GM18502 (cell line): ENCODE results near the gene CNIH1.

Experiments
- ATAC-seq: cut with Tn5 transposase; IDR thresholded peaks from one replicate; pipeline ENCODE4 v1.9.1; 2021; ENCODE audit warnings: mild to moderate bottlenecking; ENCODE audit not compliant: unreplicated experiment, poor library complexity

Gene CNIH1

DNA sequence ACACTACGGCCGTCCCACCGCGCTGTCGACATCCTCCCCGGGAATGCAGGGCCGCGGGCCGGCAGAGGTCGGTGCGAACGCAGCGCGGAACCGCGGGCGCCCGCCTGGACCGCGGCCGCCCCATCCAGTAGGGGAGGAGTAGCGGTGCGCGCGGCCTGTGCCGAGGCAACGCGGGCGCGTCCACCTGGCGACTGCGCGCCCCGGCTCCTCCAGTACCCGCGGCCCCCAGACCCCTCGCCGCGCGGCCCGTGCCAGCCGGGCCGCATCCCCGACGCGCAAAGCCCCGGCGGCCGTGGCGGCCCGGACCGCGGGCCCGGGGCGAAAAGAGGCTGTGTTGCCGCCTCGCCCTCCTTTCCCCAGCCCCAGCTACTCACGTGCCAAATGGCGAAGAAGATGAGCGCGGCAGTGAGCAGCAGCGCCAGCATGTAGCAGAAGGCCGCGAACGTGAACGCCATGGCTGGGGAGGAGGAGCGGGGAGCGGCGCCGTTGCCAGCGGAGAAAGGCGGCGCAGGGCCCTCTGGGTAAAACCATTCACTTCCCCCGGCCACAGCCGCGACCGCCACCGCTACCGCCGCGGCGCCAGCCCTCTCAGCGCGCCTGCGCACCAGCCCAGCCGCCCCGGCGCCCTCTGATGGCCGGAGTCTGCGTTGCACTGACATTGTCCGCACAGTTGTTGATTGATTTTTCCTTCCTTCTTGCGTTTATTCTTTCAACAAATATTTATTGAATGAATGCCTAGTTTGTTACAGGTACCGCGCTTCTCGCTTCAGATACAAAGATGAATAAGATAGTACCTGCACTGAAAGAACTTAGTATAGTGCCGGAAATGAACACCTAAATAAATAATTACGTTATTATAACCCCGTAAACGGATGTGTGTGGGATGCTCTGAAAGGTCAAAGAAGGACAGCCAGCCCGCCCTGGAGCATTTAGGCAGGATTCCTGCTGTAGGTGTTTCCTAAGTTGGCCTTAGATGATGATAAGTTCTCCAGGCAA is at the start of gene CNIH1:
TSS of gene CNIH1 (minus strand) at position 502 of the 996 bp plus-strand sequence. CDS start at position 455, 47 bp downstream.
- peak; percentile 97 for ATAC-seq

DNA sequence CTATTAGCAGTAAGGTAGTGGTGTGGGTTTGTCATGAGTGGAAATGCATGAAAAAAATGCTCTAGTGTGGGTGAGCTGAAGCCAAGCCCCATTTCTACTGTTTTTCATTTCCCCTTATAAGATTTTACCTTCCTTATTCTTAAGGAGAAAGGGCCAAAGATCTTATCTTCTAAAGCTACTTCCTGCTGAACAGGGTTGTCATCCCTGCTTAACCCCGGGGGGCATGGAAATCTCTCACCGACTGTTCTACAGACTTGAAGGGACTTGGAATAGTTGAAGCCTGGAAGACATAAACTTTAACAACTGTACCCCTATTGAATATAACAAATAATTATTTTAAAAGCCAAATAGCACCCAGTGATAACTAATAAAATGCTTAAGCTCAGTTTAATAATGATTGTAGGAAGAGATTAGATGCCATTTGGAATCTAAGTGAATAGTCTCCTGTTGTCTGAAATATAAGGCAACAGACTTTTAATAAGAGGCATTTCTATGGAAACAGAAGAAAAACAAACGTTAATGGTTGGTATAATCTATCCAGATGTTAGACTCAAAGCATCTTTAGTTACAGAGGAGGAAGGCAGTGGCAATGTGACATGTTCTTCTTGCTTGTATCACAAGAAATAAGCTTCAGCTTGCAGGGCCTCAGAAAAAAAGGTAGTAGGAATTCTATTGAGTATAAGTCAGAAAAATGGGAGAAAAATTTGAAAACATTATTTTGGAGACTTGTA is 49.4 kb upstream of the CNIH1 start:
- no peak for ATAC-seq

DNA sequence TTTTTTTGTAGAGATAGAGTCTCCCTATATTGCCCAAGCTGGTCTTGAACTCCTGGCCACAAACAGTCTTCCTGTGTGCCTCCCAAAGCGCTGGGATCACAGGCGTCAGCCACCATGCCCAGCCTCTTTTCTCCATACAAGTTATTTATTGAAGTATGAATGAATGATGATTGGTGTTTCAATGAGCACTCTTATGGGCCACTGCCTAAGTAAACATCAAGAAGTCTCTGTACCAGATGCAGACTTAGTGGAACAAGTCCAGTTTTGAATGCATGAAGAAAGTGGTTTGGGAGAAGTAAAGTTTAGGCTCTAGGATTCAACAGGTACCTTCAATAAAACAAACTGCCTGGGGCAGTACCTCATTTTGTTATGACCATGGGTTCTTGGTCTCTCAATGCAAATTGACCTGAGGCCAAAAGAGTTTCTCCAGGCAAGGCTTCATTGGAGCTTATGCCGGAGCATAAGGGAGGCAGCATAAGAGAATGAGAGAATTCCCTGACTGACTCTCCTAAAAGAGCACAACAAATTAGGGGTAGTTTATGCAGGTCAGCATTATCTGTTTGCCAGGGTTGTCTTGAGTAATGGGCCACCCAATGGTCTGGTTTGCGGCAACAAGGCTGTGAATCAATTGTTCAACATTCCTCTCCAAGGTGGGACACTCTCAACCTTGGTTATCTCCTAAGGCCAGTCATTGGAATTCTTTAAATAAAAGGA is 48.7 kb upstream of the CNIH1 start:
- ATAC-seq = no peak

DNA sequence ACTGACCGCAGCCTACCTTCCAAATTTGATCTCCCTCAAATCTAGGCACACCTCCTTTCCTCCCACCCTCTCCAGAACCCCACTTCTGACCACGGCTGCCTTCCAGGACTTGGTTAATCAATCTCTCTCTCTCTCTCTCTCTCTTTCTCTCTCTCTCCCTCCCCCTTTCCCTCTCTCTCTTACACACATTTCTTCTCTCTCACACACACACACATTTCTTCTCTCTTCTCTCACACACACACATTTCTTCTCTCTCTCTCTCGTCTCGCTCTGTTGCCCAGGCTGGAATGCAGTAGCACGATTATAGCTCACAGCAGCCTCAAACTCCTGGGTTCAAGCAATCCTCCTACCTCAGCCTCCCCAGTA is 48.1 kb upstream of the CNIH1 start:
- ATAC-seq = no peak

DNA sequence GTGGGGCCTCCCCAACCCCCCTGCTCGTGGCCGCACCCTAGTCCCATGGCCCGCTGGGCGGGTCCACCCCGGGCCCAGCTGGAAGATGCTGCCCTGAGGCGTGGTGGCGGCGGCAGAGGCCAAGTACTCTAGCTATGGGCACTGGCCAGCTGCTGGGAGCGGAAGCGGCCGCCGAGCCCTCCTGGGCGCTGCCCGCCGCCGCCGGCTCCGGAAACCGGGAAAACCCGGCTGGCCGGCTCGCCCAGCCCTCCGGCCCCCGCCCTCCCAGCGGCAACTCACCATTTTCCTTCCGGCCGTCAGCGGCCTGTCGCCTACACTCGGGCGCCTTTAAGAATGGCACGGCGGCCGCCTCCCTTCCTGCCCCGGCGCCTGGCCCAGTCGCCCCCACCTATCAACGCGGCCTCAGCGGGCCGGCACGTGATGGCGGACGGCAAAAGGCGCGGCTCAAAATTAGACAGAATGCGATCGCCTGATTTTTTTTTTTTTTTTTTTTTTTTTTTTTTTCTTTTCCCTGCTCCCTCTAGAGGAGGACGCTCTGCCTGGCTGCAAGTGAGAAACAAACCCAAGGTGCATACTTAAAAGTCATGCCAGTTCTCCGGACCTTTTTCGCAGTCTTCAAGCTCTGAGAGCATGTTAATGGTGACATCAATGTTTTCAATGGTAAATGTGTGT is 47.6 kb upstream of the CNIH1 start, which contains the start of gene GMFB:
TSS of gene GMFB (minus strand) at position 335 of the 672 bp plus-strand sequence. CDS start at position 282, 53 bp downstream.
- ATAC-seq = peak; percentile 92

DNA sequence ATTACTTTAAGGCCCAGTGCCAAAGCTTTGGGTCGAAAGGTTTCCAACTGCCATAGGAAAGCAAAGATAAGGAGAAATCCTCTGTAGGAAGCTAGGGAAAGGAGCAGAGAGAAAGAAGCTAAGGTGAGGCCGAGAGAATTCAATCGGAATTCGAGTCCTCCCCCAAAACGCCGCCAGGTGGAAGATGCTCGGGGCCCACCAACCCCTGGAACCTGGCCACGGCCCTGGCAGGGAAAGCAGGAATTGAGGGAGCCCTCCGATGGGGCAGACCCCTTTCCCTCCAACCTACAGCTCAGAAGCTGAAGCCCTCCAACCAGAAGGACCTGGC is 47.1 kb upstream of the CNIH1 start:
- ATAC-seq = no peak

DNA sequence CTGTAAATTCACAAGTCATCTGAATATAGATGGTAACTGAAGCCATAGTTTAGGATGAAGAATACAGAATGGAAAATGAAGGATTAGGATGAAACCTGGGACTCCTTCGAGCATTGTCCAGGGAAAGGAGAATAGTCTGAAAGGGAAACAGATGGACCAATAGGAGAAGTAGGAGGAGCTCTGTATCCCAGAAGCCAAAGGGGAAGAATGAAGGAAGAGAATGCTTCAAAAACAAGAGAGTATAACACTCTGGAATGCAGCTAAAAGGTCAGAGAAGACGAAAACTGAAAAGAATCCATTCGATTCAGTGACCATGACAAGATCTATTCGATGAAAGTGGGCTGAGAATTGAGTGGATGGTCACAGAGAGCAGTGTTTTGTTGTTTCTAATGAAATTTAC is 46.6 kb upstream of the CNIH1 start:
- ATAC-seq = no peak

DNA sequence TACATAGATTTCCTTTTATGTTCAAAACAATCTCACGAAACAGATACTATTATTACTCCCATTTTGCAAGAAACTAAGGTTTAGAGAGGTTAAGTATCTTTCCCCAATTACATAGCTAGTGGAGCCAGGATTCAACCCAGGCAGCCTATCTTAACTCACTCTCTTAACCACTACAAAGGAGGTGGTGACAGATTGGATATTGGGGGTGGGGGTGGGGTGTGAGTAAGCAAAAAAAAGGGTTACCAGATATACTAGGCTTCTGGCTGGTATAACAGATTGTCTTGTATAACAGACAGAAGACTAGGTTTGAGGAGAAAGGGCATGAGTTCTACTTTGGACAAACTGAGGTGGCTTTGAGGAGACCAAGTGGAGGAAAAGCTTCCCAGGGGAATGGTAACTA is 45.5 kb upstream of the CNIH1 start:
- ATAC-seq = no peak

DNA sequence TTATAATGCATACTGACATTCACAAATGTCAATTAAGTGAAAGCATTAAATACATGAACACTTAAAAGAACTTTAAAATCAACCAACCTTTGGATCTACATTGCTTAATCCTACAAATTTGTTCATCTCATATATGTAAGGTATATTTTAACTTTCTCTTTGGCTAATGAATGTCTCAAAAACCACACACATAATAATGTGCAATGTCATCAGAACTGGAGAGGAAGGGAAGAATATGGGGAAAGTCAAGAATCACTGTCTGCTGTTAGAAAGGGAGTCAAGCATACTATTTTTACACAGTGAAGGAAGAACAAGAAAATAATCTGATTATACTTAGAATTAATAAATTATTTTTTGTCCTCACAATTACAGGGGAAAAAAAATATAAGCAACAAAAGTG is 42.7 kb upstream of the CNIH1 start:
- ATAC-seq = no peak

DNA sequence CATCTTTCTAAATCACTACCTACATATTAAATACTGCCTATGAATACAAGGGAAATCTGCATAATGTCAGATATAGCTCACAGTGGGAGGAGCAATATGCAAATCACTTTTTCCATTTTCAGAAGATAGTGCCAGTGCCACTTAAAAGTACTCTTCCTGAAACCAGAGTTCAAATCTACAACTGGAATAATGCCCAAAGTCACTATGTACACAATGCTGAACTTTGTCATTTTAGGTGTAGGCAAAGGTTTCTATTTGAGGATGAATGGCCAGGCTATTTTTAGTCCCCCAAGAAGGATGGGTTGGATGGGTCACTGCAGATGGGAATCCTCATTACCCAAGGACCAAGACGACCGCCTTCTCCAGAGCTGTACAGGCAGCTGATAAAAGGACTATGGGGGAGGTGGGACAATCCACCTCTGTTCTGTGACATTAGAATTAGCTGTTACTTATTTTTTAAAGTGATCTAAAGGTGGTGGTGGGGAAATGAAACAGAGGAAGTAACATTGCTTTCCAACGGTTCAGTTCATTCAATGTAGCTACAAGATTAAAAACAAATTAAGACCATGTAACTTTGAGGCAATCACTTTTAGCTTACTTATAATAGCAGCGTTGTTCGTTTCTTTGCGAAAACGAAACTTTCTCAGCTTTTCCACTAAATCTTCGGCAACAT is 42.0 kb upstream of the CNIH1 start:
- ATAC-seq = no peak

DNA sequence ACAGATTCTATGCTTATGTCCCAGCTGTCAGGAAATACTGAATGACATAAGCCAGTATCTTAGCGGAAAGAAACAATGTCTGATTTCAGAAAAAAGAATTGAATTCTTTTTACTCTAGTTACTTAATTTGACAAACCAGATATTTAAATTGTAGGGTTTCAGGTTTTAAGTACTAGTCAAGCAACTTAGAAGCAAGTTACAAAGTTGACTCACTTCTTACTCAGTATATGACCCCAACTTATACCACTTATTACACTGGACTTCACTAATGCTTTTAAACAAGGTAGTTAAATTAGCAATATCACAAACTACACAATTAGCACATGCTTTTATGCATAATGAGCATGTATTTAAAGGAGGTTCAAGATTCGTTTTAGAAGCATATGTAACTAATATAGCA is 40.5 kb upstream of the CNIH1 start:
- ATAC-seq = no peak

DNA sequence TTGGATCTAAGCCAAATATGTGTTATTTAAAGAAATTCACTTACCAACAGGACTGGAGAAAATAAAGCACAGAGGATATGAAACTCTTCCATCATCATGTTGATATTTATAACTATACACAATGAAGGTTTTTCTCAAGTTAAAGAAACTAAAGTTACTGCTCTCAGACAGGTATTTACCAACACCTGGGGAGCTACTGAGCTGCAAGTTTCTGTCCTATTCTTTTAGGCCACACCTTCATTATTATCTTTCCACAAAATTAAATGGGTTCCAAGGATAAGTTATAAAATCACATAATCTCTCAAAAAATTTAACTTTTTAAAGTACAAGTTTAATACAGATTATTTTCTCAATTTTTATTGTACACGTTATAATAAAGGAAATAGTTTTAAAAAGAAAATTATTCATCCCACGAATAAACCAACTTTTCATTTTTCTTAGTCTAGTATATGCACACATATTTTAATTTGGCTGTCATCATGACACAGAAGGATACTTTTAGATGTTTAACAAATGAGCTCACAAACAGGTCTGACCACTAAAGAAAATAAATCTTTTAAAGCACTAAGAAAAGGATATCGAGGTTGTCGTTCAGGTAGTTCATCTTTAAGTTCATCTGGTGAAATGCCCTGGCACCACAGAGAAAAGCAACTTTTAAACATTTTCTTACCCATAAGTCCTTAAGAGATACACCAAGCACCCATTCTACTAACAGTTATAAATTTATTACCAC is 39.8 kb upstream of the CNIH1 start:
- ATAC-seq = no peak

DNA sequence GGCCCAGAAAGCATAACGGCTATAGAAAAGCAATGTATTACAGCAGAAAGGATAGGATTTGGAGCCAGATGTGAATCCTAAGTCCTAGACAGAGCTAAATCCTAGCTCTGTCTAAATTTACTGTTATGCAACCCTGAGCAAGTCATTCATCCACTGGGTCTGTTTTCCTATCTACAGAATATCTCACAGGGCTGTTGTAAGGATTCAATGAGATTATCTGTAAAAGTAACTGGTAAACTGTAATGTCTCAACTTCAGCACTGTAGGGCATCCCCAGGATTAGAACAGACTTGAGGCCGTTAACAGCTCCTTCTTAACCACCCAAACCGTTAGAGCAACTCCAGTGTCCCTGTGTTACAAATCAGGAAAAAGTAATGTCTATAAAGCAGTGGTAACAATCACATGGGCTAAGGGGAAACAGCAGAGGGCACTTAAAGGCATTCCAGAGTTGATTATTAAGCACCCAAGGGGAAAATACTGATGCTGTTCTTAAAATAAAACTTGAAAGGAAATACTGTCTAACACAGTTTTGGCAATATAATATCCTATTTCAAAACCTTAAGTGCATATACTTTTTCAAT is 37.6 kb upstream of the CNIH1 start:
- no peak for ATAC-seq

DNA sequence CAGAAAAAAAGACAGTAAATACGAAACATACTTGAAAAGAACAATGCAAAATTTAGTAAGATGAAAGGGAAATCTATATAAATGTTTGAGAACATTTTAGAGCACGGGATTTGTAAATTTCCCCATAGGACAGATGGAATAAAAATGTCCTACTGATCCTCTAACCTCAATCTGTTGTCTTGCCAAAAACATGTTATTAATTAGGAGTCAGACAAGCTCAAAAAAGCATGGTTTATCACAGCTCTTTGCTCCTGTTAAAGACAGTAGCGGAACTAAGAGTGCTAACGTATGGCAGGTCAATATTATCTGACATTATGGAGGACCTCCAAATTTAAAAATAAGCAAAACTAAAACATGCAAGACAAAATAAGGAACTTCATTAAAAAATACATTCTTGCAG is 34.7 kb upstream of the CNIH1 start:
- no peak for ATAC-seq

DNA sequence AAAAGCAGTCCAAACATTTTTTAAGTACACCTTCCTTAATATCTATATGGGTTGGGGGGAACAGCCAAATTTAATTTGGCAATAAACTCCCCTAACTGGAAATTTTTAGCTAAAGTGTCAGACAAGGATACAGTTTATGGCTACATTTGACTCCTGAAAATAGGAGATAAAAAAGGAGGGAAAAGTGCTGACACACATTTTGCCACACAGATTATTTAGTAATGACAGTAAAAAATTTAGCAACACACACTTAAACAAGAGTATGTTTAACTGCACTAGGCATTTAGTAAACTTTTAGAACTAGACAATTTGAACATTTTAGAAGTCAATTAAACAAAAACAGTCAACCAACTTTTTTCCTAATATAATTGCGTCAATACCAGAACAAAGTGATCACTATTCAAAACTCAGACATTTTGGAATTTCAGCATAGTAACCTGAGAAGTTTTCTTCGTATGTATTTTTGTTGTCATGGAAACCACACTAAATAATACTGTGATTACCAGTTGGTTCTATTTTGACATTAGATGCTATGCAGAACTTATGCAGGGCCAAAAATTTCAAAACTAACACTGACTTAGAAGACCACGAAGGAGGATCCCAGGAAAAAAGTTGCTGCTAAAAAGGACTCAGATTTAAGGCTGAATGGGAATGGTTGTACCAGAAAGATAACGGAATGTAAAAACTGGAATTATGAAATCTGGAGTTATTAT is 34.2 kb upstream of the CNIH1 start:
- ATAC-seq = no peak

DNA sequence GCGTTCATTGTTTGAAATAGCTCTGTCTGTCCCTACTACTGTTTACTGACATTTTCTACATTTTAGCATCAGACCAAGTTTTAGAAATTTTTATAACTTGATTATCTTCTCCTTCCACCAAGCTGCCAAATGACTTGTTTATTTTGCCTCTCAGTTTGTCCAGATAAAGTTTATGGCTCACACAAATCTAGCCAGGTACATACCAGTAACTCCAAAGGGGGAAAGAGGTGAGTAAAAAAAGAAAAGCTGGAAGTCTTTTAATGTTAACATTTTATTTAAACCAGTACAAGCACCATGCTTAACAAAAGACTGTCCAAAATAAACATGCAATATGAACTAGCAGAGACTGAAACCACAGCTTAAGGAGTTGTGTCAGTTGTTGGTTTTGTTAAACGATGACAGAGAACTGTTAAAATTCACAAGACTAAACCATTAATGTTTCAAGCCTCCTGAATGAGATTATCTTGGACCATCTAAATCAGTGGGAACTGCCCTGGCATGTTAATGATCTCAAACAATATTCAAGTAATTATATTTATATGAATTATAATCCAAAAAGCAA is 33.1 kb upstream of the CNIH1 start:
- no peak for ATAC-seq

DNA sequence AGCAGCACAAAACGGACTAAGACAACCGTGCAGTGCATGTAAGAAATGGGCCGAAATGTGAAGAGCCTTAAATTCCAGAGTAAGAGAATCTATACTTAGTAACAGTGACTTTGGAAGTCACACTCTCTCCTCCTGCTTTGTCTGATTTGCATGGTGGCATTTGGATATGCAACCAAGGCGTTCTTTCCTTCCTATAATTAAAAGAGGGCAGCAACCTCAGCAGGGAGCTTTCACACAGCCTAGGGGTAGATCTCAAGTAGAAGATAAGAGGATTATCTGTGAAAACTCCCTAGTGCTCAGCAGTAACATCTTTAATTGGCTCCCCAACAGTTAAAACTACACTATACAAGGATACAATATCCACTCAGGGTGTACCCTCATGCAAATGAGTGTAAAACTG is 31.1 kb upstream of the CNIH1 start:
- ATAC-seq = no peak

DNA sequence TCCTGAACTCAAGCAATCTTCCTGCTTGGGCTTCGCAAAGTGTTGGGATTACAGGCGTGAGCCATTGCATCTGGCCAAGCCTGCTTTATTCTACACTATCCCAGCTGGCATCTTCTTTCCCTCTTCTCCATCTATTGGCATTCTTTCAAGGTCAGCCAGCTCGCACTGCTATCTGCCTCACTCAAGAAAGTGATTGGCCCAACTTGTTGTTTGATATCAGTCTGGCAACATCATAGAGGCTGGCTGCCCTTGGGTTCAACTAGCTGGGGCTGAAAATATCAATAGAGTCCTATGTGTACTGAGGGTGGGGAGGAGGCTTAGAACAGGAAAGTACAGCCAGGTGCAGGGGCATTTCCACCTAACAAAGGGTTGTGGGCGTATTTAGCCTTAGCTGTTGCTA is 30.5 kb upstream of the CNIH1 start:
- ATAC-seq = no peak
